Measurements from ENCODE around the gene TNXB. TPM values are rescaled to one million over a fixed set of nuclear protein-coding genes. Genes with fewer than 3 reads are reported as not detected.

TNXB gene
- total and polyA plus RNA-seq, 7 donors = 7.0 to 26.1 (median 14.5) TPM

GRCh38 chr6:32109765-32110160 lies 625 bp upstream of the TNXB start:
- DNase-seq (no peak), ATAC-seq (no peak)
- Histone ChIP-seq H3K36me3 (ENCODE audit: insufficient read depth in 1 of 2, low read depth in 1 of 2) (peaks cover 0 to 4% of the 10 kb centered on the region in 2 donors), H3K4me3 (no peak overlapping the region), H3K4me1 (peaks cover 7% of the 10 kb centered on the region), H3K27me3 (ENCODE audit: insufficient read depth in 3 of 3, low read length in 2 of 3) (peaks cover 0 to 19% (median 9%) of the 10 kb centered on the region in 3 donors), H3K9me3 (no peaks in the 10 kb centered on the region), H3K27ac (peak overlapping the region; percentile 32)
- no peak for TF ChIP-seq CTCF (IDR thresholded peaks at IDR 0.05)
- intact Hi-C loops (cut with DNase I) = no loop called here
- 39 to 52% (median 46%) methylated on average over 6 of the region's 6 CpGs for WGBS, 3 donors

- H3K27ac ChIP-seq = peak overlapping the region; percentile 67
- no peaks in the 10 kb centered on the region for H3K36me3 ChIP-seq (ENCODE audit: insufficient read depth in 1 of 2, low read depth in 1 of 2)
- ATAC-seq (peak in 2 of 4 donors; percentile 2 to 4), DNase-seq (no peak)
- no peaks in the 10 kb centered on the region for H3K9me3 ChIP-seq
- H3K4me1 ChIP-seq = peaks cover 7% of the 10 kb centered on the region
- intact Hi-C loops (cut with DNase I) = no loop called here
- H3K27me3 ChIP-seq (ENCODE audit: insufficient read depth in 3 of 3, low read length in 2 of 3) = peaks cover 0 to 20% (median 9%) of the 10 kb centered on the region in 3 donors
- TF ChIP-seq CTCF (IDR thresholded peaks at IDR 0.05) = no peak
- 7 to 19% (median 12%) methylated on average over 6 of the region's 6 CpGs for WGBS, 3 donors
- H3K4me3 ChIP-seq = peak overlapping the region; percentile 58
Observed at GRCh38 chr6:32108727-32109113, 418 bp downstream of the TNXB start.

- H3K27ac ChIP-seq = peak overlapping the region; percentile 67
- no peak for TF ChIP-seq CTCF (IDR thresholded peaks at IDR 0.05)
- DNase-seq = peak; percentile 73 to 81
- H3K9me3 ChIP-seq = no peaks in the 10 kb centered on the region
- peaks cover 0 to 20% (median 9%) of the 10 kb centered on the region in 3 donors for H3K27me3 ChIP-seq (ENCODE audit: insufficient read depth in 3 of 3, low read length in 2 of 3)
- intact Hi-C loops (cut with DNase I) = no loop called here
- ATAC-seq = peak; percentile 51 to 59 (median 54)
- no peaks in the 10 kb centered on the region for H3K36me3 ChIP-seq (ENCODE audit: insufficient read depth in 1 of 2, low read depth in 1 of 2)
- H3K4me3 ChIP-seq = peak overlapping the region; percentile 58
- H3K4me1 ChIP-seq = peaks cover 7% of the 10 kb centered on the region
- WGBS, 3 donors = 1 to 3% (median 2%) methylated on average over 14 to 15 of the region's 15 CpGs
Observed at GRCh38 chr6:32108094-32108627, 977 bp downstream of the TNXB start.

GRCh38 chr6:32107406-32107805 lies 1.7 kb downstream of the TNXB start:
- peak overlapping the region; percentile 58 for H3K4me3 ChIP-seq
- peaks cover 0 to 20% (median 9%) of the 10 kb centered on the region in 3 donors for H3K27me3 ChIP-seq (ENCODE audit: insufficient read depth in 3 of 3, low read length in 2 of 3)
- TF ChIP-seq CTCF (IDR thresholded peaks at IDR 0.05) = no peak
- intact Hi-C loops (cut with DNase I) = no loop called here
- H3K4me1 ChIP-seq = peaks cover 7% of the 10 kb centered on the region
- ATAC-seq (peak in 1 of 4 donors; percentile 29), DNase-seq (no peak)
- 40 to 64% (median 59%) methylated on average over 1 of the region's 1 CpG for WGBS, 3 donors
- H3K36me3 ChIP-seq (ENCODE audit: insufficient read depth in 1 of 2, low read depth in 1 of 2) = no peaks in the 10 kb centered on the region
- H3K27ac ChIP-seq = peak overlapping the region; percentile 67
- no peaks in the 10 kb centered on the region for H3K9me3 ChIP-seq

- H3K27ac ChIP-seq = no peak overlapping the region
- DNase-seq (no peak), ATAC-seq (no peak)
- TF ChIP-seq CTCF (IDR thresholded peaks at IDR 0.05) = no peak
- no peak overlapping the region for H3K4me3 ChIP-seq
- no peaks in the 10 kb centered on the region for H3K36me3 ChIP-seq (ENCODE audit: insufficient read depth in 1 of 2, low read depth in 1 of 2)
- H3K4me1 ChIP-seq = no peaks in the 10 kb centered on the region
- no peaks in the 10 kb centered on the region for H3K9me3 ChIP-seq
- 76 to 80% (median 79%) methylated on average over 4 of the region's 4 CpGs for WGBS, 3 donors
- H3K27me3 ChIP-seq (ENCODE audit: insufficient read depth in 3 of 3, low read length in 2 of 3) = peaks cover 0 to 20% (median 9%) of the 10 kb centered on the region in 3 donors
- intact Hi-C loops (cut with DNase I) = no loop called here
Observed at GRCh38 chr6:32105433-32105832, 3.7 kb downstream of the TNXB start.
